ENCODE measurements around the gene SLC22A1.

The SLC22A1 gene

GRCh38 chr6:160180706-160181105 lies 59.1 kb downstream of the SLC22A1 start:
- no peak for DNase-seq

- DNase-seq, result no peak
These were observed 67.2 kb downstream of the SLC22A1 start for GRCh38 chr6:160188773-160189172.

- no peak for DNase-seq
These were observed 68.5 kb downstream of the SLC22A1 start for GRCh38 chr6:160190081-160190480.

- DNase-seq, result no peak
These were observed 69.4 kb downstream of the SLC22A1 start for GRCh38 chr6:160190973-160191372.

GRCh38 chr6:160192840-160193239 lies 71.2 kb downstream of the SLC22A1 start:
- no peak for DNase-seq

- no peak for DNase-seq
These were observed 73.2 kb downstream of the SLC22A1 start for GRCh38 chr6:160194808-160195207.

- DNase-seq, result no peak
These were observed 76.0 kb downstream of the SLC22A1 start for GRCh38 chr6:160197662-160198061.

GRCh38 chr6:160198606-160199211 lies 77.1 kb downstream of the SLC22A1 start:
- no peak for DNase-seq

GRCh38 chr6:160201061-160201460 lies 79.4 kb downstream of the SLC22A1 start:
- DNase-seq, result no peak

GRCh38 chr6:160202411-160202810 lies 80.8 kb downstream of the SLC22A1 start:
- no peak for DNase-seq

GRCh38 chr6:160203076-160203475 lies 81.5 kb downstream of the SLC22A1 start:
- no peak for DNase-seq

GRCh38 chr6:160203522-160203921 lies 81.9 kb downstream of the SLC22A1 start:
- DNase-seq, result no peak

- DNase-seq, result no peak
These were observed 82.3 kb downstream of the SLC22A1 start for GRCh38 chr6:160203953-160204352.

GRCh38 chr6:160204710-160205109 lies 83.1 kb downstream of the SLC22A1 start:
- DNase-seq, result no peak

- no peak for DNase-seq
These were observed 86.0 kb downstream of the SLC22A1 start for GRCh38 chr6:160207618-160208017.

All from activated CD4-positive, alpha-beta T cell treated with anti-CD3 and anti-CD28 coated beads, Interleukin-2, amount 50 U/mL, for 48 hours (primary cell).